ENCODE measurements around the gene MMS19.

DNA sequence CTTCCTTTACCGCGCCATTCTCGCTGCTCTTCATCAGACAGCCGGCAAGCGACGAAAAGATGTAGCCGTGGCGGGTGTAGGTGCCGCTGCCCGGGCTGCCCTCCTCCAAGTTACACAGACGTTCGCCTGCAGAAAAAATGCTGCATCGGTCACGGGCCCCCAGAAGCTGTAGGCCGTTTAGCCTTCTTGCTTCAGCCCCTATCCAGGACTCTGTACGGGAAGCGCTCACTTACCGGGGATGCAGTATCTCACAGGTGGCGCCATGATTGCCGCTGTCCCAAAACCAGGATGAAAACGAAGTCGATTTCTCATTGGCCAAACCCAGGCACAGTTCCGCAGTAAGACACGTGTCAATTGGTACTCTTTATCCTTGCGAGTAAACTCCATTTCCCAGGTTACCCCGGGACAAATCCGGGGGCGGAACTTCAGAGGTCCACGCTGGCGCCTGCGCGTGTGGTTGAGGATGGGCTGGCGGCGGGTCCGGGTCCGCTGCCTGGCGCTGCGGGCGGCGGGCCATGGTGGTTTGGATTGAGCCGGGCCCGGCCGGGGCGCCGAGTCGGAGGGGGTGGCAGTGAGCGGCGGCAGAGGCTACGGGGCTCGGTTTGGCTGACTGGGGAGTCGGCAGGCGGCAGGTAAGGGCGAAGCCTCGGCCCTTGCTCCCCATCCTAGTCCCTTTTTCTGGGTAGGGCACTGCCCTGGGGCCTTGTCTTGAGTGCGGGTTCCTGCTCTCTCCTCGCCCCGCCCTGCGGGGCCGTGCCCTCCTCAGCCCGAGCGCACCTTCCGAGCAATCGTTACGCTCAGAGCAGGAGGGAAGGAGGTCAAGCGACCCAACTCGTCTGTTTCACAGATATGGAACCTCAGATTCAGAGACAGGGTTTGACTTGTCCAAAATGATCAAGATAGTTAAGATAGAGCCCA, 52.2 kb downstream of the MMS19 start, which contains the start of the genes EXOSC1 and ZDHHC16:
- TF ChIP-seq CTCF (IDR thresholded peaks at IDR 0.05; ENCODE audit: low read depth, low read length, poor library complexity, severe bottlenecking) (peak; percentile 26), EZH2phosphoT487 (IDR thresholded peaks at IDR 0.05; ENCODE audit: borderline replicate concordance, low read length) (no peak)
